ENCODE results near the gene MACROD2.
A peak's percentile ranks its signal among the peaks of the same experiment; 100 is the strongest.

MACROD2 gene

DNA sequence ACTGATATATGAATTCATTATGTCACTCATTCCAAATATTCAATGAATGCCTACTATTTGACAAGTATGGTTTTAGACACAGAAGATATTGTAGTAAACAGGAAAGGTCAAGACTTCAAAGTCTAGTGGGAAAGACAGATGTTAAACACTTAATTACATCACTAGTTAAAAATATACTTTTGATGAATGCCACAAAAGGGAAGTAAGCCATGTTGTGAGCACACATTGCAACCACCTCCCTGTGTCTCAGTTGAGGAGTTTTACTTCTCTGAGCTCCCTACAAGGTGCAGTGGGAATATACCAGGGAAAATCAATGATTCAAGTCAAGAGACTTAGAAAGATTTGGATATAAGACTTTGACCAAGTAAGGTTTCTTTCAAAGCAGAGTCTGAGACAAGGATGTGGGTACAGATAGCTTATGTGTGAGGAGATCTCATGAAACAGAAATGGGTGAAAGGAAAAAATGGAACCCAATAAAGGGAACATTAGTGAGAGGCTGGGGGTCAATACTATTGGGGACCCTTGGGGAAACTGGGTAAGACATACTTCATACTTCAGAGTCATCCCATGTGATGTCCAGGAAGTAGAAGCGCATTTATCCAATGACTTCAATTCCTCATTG lies 2074.2 kb downstream of the MACROD2 start:
- no peak for DNase-seq

DNA sequence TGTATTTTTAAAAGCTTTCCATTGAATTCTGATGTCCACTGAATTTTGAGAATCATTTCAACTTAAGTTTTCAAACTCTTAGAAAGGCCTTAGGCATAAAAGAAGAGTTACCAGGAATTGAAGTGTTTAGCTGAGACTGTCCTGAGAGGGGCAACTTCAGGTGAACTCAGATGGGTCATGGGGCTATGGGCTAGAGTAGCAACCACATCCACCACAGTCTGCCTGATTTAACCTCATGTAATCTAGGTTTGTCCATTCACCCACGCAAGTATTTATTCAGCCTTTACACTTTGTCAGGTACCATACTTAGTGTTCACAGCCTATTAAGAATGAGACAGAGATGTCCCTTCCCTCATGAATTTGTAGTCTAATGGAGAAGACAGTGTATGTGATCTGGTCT lies 2076.9 kb downstream of the MACROD2 start:
- DNase-seq: no peak

DNA sequence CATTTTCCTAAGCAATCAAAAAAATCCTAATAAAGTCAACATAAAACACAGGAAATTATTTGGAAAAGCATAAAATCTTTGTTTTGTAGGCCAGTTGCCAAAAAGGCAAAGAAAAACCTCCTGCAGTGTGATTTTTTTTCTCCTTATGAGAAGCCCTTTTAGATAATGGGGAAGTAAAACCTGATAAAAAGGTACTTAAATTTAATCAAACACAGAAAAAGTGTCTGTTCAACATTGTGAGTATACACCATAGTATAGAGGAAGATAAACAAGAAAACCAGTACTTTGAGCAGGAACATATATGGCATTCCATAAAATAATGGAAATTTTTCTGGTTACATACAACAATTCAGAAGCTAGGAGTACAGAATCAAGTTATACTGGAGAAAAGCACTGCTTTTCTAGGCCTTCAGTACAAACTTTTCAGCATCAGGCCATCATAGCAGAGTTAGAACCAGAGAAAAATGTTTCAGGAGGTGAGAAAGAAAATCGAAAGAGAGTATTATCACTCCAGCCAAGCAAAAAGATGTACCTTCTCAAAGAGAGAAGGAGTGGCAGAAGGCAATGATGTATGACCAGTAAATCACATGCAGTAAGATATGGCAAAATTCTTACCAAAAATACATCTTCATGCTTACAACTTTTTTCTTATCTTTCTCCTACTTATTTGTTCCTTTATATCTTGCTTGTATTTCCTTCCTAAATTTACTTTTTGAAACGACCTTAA lies 2083.0 kb downstream of the MACROD2 start:
- DNase-seq: no peak

DNA sequence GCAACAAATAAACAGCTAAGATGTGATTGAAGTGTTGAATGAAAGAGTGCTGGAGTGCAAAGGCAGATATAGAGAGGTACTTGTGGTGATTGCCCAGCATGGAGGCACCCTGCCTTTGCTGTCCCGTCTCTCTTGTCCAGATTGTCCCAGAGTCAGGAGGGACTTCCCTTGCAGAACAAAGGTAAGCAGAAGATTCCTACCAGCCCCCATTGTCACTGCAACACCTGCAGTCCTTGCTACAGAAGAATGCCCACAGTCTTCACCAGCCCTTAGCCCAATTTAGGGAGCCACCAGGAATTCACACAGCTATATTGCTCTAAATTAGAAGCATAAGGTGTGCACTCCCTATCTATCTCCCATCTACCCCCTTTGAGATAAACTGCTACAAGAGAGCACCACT lies 2086.1 kb downstream of the MACROD2 start:
- DNase-seq: no peak

DNA sequence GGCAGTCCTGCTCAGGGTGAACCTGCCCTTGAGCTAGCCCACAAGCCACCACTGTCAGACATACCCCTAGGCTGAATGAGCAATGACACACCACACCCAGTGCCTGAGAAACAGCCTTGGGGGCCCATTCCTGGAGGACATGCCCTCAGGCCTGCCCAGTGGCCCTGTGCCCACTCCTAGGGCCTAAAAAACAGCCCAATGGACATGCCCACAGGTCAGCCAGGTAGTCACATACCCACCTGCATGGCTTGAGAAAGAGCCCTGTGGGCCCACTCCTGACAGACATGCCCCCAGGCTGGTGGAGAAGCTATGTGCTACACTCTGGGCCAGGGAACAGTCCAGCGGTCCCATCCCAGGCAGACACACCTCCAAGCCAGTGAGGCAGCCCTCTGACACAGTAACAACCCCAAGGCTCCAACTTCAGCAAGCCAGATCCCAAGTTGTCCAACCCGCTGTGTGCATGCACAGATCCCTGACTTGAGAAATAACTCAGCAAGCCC lies 2086.8 kb downstream of the MACROD2 start:
- DNase-seq: no peak

DNA sequence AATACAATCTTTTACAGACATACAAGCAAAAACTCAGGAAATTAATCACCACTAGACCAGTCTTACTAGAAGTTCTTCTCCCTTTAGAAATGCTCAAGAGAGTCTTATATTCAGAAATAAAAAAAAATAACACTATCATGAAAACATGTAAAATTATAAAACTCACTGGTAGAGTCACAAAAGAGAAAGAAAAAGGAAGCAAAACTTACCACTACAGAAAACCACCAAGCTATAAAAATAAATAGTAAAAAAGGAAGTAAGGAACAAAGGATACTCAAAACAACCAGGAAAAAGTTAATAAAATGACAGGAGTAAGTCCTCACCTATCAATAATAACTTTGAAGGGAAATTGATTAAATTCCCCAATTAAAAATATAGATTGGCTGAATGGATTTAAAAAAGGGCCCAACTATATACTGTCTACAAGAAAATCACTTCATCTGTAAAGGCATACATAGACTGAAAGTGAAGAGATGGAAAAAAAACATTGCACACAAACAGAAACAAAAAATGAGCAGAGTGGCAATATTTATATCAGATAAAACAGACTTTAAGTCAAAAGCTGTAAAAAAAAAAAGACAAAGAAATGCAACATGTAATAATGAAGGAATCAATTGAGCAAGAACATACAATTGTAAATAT lies 2088.4 kb downstream of the MACROD2 start:
- DNase-seq: no peak

DNA sequence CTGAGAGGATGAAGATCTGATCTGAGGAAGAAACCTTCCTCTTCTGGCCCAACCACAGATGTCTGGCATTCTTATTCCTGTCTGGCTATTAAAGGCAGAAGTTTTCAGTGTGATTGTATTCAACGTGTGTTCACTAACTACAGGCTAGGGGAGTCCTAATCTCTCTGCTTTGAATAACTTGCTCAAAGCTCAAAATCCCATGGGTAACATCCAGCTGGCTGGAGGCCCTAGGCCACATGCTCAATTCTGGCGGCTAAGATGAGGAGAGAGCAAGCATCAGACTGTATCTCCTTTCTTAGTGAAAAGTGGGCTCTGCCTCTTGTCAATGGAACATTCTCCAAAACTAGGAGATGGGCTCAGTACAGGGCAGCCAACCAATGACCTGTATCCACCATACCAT lies 2099.9 kb downstream of the MACROD2 start:
- no peak for DNase-seq

DNA sequence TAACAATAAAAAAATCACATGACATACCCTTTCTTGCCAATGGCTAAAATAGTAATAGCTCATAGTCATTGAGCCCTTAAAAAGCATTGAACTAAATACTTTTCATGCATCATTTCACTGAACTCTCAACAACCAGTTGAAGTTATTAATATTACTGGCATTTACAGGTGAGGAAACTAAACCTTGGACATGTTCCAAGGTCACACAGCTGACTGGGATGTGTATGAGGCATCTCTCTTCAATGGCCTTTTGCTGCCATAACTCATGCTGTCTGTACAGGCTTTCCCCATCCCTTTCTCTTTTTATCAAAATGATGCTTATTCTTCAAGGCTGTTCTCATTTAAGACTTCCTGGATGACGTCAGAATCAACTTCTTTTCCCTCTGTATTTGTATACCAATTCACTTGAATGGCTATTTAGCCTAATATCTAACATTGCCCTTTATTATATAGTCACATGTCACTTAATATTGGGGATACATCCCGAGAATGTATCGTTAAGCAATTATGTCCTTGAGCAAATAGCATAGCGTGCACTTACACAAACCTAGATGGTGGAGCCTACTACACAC lies 2101.5 kb downstream of the MACROD2 start:
- peak in 1 of 3 experiments; percentile 58 for DNase-seq

DNA sequence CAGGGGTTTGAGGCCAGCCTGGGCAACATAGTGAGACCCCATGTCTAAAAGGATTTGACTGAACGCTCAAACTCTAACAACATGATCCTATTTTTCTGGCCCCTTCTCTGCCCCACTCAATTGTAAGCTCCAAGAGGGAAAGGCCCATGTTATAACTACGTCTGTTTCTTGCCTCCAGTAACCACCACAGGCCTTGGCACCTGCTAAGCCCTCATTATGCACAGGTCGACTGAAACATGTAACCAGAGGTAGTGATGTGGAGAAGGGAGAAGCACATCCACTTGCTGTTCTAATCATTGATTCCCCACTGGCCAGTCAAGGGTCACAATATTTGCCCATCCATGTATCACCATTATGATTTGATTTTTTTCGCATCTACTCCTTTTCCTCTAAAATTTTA lies 2102.5 kb downstream of the MACROD2 start:
- DNase-seq: no peak

DNA sequence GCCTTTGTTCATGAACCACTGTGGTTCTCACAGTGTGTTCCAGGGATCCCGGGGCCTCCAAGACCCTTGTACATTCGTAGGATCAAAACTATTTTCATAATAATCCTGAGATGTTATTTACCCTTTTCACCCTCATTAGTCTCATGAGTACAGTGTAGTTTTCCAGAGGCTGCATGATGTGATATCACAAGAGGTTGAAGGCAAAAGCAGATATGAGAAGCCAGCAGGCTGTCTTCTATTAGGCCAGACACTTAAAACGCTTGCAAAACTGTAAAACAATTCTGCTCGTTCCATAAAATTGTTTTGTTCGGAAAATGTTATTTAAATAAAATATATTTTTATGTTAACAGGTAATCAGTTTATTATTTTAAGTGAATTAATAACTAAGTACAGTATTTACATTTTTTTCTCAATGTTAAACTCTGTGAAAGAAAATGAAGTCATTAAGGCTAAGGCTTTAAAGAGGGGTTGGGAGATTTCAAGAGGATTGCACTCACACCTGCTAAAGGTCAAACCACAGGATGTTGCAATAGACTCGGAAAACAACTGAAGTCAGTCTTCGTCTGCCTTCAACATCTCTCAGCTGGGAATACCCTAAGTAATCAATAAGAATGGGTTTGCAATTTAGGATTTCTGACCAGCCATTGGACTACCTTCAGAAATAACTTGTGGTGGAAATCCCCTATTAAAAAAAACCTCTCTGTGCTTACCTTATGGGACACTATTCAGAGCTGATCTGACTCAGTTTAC lies 2103.7 kb downstream of the MACROD2 start:
- DNase-seq: peak in 2 of 3 experiments; percentile 22 to 38

DNA sequence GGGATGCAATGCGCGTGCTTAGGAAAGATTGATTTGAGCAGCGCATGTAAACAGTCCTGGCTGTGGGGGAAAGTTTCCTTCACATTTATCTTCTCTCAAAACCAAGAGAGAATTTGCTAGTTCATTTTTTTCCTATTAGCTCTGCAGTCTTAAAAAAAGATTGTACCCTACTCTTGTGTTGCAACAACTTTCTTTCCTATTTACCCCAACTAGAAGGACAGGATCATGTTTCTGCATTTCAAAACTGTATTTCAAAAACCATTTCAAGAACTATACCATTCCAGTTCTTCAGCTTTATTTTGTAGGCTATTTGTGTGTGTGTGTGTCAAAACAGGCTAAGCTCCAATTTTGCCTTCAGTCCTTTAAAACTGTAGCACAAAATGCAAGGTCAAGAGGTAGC lies 2104.8 kb downstream of the MACROD2 start:
- no peak for DNase-seq

DNA sequence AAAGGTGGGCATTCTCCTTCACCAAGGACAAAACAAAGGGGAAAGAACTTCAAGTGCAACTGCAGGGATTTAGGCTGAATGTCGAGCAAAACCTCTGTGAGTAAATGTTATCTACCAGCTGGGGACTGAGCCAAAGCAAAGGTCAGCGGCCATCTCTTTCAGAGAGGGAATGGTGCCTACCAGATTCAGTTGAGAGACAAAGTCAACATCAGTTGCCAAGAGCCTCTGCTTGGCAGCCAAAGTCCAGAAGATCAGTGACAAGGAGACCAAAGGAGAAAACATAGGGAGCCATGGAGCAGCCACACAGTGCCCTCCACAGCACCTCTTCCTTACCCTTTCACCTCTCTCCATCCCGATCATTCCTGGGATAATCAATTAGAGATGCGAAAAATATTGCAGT lies 2105.5 kb downstream of the MACROD2 start:
- no peak for DNase-seq
